ENCODE data around the gene CDC7.

The CDC7 gene

GRCh38 chr1:91568261-91568660 is 67.6 kb downstream of the CDC7 start:
- Histone ChIP-seq H3K27ac (ENCODE audit: low read depth, low read length) (no peak overlapping the region), H3K9ac (ENCODE audit: low read length in 5 of 5) (no peak overlapping the region), H3K27me3 (ENCODE audit: control insufficient read depth in 5 of 5, insufficient read depth in 4 of 5, low read length in 5 of 5) (no peaks in the 10 kb centered on the region), H3K4me1 (ENCODE audit: control insufficient read depth in 5 of 5, insufficient read depth in 5 of 5, low read length in 5 of 5) (peaks cover 8 to 40% (median 37%) of the 10 kb centered on the region in 5 donors), H3K9me3 (ENCODE audit: control insufficient read depth in 5 of 5, low read length in 5 of 5) (no peaks in the 10 kb centered on the region), H3K36me3 (ENCODE audit: control insufficient read depth in 5 of 5, insufficient read depth in 5 of 5, low read length in 5 of 5) (no peaks in the 10 kb centered on the region), H3K4me3 (ENCODE audit: low read depth in 1 of 5, low read length in 5 of 5) (no peak overlapping the region)

- Histone ChIP-seq H3K27me3 (ENCODE audit: control insufficient read depth in 5 of 5, insufficient read depth in 4 of 5, low read length in 5 of 5) (no peaks in the 10 kb centered on the region), H3K36me3 (ENCODE audit: control insufficient read depth in 5 of 5, insufficient read depth in 5 of 5, low read length in 5 of 5) (no peaks in the 10 kb centered on the region), H3K27ac (ENCODE audit: low read depth, low read length) (peak overlapping the region; percentile 74), H3K9me3 (ENCODE audit: control insufficient read depth in 5 of 5, low read length in 5 of 5) (no peaks in the 10 kb centered on the region), H3K4me3 (ENCODE audit: low read depth in 1 of 5, low read length in 5 of 5) (peak overlapping the region in 2 of 5 donors; percentile 17 to 35), H3K4me1 (ENCODE audit: control insufficient read depth in 5 of 5, insufficient read depth in 5 of 5, low read length in 5 of 5) (peaks cover 8 to 40% (median 37%) of the 10 kb centered on the region in 5 donors), H3K9ac (ENCODE audit: low read length in 5 of 5) (peak overlapping the region in 2 of 5 donors; percentile 30 to 77)
Measured at GRCh38 chr1:91569411-91570119, 68.9 kb downstream of the CDC7 start.

GRCh38 chr1:91570120-91570448 is 69.4 kb downstream of the CDC7 start:
- Histone ChIP-seq H3K27me3 (ENCODE audit: control insufficient read depth in 5 of 5, insufficient read depth in 4 of 5, low read length in 5 of 5) (no peaks in the 10 kb centered on the region), H3K4me1 (ENCODE audit: control insufficient read depth in 5 of 5, insufficient read depth in 5 of 5, low read length in 5 of 5) (peaks cover 8 to 35% (median 33%) of the 10 kb centered on the region in 5 donors), H3K4me3 (ENCODE audit: low read depth in 1 of 5, low read length in 5 of 5) (peak overlapping the region in 1 of 5 donors; percentile 35), H3K27ac (ENCODE audit: low read depth, low read length) (peak overlapping the region; percentile 74), H3K9ac (ENCODE audit: low read length in 5 of 5) (peak overlapping the region in 2 of 5 donors; percentile 1 to 30), H3K36me3 (ENCODE audit: control insufficient read depth in 5 of 5, insufficient read depth in 5 of 5, low read length in 5 of 5) (no peaks in the 10 kb centered on the region), H3K9me3 (ENCODE audit: control insufficient read depth in 5 of 5, low read length in 5 of 5) (no peaks in the 10 kb centered on the region)

- no peak overlapping the region for H3K9ac ChIP-seq (ENCODE audit: low read length in 5 of 5)
- H3K27me3 ChIP-seq (ENCODE audit: control insufficient read depth in 5 of 5, insufficient read depth in 4 of 5, low read length in 5 of 5) = no peaks in the 10 kb centered on the region
- no peaks in the 10 kb centered on the region for H3K36me3 ChIP-seq (ENCODE audit: control insufficient read depth in 5 of 5, insufficient read depth in 5 of 5, low read length in 5 of 5)
- H3K9me3 ChIP-seq (ENCODE audit: control insufficient read depth in 5 of 5, low read length in 5 of 5) = no peaks in the 10 kb centered on the region
- peaks cover 8 to 31% (median 29%) of the 10 kb centered on the region in 5 donors for H3K4me1 ChIP-seq (ENCODE audit: control insufficient read depth in 5 of 5, insufficient read depth in 5 of 5, low read length in 5 of 5)
- no peak overlapping the region for H3K4me3 ChIP-seq (ENCODE audit: low read depth in 1 of 5, low read length in 5 of 5)
- H3K27ac ChIP-seq (ENCODE audit: low read depth, low read length) = peak overlapping the region; percentile 2
Measured at GRCh38 chr1:91572044-91572443, 71.4 kb downstream of the CDC7 start.
